Left ventricle myocardium inferior (tissue), 1 donor: ENCODE data around the gene PTPRR. TPM values are rescaled to one million over a fixed set of nuclear protein-coding genes. Genes with fewer than 3 reads are reported as not detected.

Experiments
- DNase-seq: peaks from one replicate; pipeline ENCODE4 v3.0.0-alpha.2; 2020
- H3K27ac ChIP-seq: fragments of 200-600 bp; replicated peaks from 2 replicates; pipeline ENCODE4 v1.8.0; 2021
- H3K27me3 ChIP-seq: fragments of 200-600 bp; 2 replicates; pipeline ENCODE4 v1.8.0; 2021; ENCODE audit warnings: low read depth
- H3K36me3 ChIP-seq: fragments of 200-600 bp; 2 replicates; pipeline ENCODE4 v1.8.0; 2021
- H3K4me1 ChIP-seq: fragments of 200-600 bp; 2 replicates; pipeline ENCODE4 v1.8.0; 2021
- H3K4me3 ChIP-seq: fragments of 200-600 bp; 2 replicates; pipeline ENCODE4 v1.8.0; 2021; ENCODE audit warnings: mild to moderate bottlenecking, moderate library complexity
- H3K9me3 ChIP-seq: fragments of 200-600 bp; replicated peaks from 2 replicates; pipeline ENCODE4 v1.8.0; 2021
- intact Hi-C: fragments of 100-400 bp; cut with micrococcal nuclease; formaldehyde crosslinking; loops from one replicate; pipeline ENCODE4 v1.11.0; 2022
- total RNA-seq: library from RNA; stranded (reverse); fragmentation: NEBNext Ultra II Directional; extraction: Animal tissue kit (Norgen Biotek cat#: 25700); gene quantifications from one replicate; pipeline ENCODE4 v1.2.1, GENCODE V29; 2021
- TF ChIP-seq, protein P1 (sequence below): fragments of 200-600 bp; IDR thresholded peaks from 2 replicates; pipeline ENCODE4 v1.8.0; 2021; ENCODE audit warnings: antibody characterized with exemption, mild to moderate bottlenecking, borderline replicate concordance
- donor health status: DM: no; HTN: yes; CAD: no; lungs with severe emphysema.

The PTPRR gene
- total RNA-seq, 1 donor from 2014 or later, result 1.3 TPM

DNA sequence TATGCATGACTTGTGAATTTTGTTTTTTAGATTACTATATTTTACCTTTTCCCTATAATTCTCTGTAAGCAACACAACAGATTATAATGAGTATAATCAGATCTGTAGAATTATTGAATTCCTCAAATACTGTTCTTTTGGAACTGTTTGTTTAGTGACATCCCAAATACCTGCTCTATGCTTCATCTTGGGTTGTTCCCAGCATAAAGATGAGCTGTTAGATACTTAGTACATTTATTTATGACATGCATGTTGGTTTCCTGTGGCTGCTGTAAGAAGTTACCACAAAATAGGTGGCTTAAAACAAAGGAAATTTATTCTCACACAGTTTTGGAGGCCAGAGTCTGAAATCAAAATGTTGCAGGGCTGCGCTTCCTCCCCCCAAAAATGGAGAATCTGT lies 78.4 kb downstream of the PTPRR start:
- intact Hi-C loops, result no loop called here

DNA sequence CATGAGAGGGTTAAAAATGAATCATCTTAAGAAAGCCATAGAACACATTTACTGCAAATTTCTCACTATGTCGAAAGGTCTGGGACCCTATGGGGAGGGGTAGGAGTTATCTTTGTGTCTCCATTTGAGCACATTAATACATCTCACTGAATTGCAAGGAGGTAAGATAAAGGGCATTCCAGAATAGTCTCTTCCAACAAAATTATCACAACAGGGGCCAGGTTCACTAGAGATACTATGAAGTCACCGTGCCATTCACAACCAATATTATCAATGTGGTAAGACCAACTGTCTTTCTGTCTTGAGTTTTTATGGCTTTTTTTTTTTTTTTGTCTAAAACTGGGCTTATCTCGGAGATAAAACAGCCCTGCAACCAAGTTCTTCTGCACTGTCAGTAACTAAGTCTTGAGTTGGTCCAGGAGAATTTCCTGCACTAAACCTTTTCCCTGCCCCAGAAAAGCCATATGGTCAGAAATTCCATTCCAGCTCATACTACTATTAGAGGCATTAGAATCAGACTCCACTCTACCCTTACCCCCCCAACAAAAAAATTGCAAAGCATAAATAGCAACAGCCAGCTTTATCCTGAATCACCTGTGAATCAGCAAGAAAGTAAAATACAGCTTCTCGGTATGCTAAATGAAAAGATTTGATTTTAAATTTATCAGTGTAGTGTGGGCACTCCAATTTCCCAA lies 79.7 kb downstream of the PTPRR start:
- H3K27ac ChIP-seq, result no peak overlapping the region
- no peaks in the 10 kb centered on the region for H3K36me3 ChIP-seq
- H3K4me1 ChIP-seq, result peaks cover 16% of the 10 kb centered on the region
- TF ChIP-seq, protein P1, sequence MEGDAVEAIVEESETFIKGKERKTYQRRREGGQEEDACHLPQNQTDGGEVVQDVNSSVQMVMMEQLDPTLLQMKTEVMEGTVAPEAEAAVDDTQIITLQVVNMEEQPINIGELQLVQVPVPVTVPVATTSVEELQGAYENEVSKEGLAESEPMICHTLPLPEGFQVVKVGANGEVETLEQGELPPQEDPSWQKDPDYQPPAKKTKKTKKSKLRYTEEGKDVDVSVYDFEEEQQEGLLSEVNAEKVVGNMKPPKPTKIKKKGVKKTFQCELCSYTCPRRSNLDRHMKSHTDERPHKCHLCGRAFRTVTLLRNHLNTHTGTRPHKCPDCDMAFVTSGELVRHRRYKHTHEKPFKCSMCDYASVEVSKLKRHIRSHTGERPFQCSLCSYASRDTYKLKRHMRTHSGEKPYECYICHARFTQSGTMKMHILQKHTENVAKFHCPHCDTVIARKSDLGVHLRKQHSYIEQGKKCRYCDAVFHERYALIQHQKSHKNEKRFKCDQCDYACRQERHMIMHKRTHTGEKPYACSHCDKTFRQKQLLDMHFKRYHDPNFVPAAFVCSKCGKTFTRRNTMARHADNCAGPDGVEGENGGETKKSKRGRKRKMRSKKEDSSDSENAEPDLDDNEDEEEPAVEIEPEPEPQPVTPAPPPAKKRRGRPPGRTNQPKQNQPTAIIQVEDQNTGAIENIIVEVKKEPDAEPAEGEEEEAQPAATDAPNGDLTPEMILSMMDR, result no peak
- intact Hi-C loops, result no loop called here
- H3K4me3 ChIP-seq, result no peak overlapping the region
- no peak for DNase-seq
- H3K27me3 ChIP-seq, result no peaks in the 10 kb centered on the region
- no peaks in the 10 kb centered on the region for H3K9me3 ChIP-seq

More for the DNA sequence above, 78.4 kb downstream of the PTPRR start:
- no peaks in the 10 kb centered on the region for H3K9me3 ChIP-seq
- peaks cover 16% of the 10 kb centered on the region for H3K4me1 ChIP-seq
- TF ChIP-seq, protein P1, result no peak
- no peaks in the 10 kb centered on the region for H3K27me3 ChIP-seq
- H3K36me3 ChIP-seq, result no peaks in the 10 kb centered on the region
- H3K27ac ChIP-seq, result no peak overlapping the region
- DNase-seq, result no peak
- H3K4me3 ChIP-seq, result no peak overlapping the region

DNA sequence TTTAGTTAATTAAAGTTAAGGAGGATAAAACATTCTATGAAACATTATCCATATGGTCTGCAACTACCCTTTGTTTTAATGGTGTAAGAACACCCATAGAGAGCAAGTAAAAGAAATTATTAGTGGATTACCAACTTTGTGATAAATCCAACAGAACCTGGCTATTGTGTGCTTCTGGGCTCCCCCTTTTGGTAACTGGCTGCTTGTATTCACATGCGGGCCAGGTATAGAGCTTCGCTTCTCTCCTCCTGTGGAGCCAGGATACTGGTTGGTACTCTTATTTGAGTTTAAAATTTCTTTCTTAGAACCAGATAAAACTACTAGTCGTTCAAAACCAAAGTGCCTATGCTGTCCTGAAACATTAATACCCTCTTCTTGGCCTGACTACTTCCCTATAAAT lies 81.0 kb downstream of the PTPRR start:
- intact Hi-C loops, result no loop called here
- no peaks in the 10 kb centered on the region for H3K36me3 ChIP-seq
- no peaks in the 10 kb centered on the region for H3K27me3 ChIP-seq
- no peaks in the 10 kb centered on the region for H3K9me3 ChIP-seq
- TF ChIP-seq, protein P1, result no peak
- DNase-seq, result no peak
- peaks cover 16% of the 10 kb centered on the region for H3K4me1 ChIP-seq
- H3K27ac ChIP-seq, result no peak overlapping the region
- H3K4me3 ChIP-seq, result no peak overlapping the region

DNA sequence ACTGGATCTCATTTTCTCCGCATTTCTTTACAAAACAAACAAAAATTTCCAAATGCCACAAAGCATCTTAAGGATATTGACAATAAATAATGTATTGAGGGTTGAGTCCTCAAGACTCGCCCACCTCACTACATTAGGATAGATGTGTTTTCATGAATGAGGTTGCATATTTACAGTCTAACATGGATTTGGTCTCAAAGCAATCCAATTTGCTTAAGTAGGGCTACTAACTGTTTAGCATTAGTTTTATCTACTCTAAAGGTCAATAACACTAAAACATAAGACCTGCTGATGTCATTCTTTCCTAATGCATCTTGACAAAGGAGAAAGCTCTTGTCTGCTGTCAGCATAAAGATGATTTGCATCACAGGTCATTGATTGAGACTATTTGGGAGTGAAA lies 82.4 kb downstream of the PTPRR start:
- no peak overlapping the region for H3K4me3 ChIP-seq

DNA sequence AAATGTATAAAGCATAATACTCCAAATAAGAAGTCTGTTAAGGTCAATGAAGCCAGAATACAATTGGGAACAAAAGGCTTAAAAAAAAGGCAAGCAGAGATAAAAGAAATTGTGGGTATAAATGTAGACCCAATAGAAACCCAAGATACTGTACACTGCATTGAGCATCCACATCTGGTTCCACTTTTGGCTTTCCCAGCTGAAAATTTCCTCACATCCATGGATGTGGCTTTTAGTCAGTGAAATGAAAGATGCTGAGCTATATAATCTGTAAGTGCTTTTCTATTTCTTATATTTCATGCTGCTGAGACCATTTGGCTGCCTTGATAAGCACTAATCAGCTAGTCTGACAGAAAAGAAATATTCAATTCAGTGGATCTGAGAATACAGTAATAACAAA lies 83.5 kb downstream of the PTPRR start:
- Histone ChIP-seq H3K27ac (no peak overlapping the region), H3K9me3 (no peaks in the 10 kb centered on the region), H3K4me1 (peaks cover 11% of the 10 kb centered on the region), H3K4me3 (no peak overlapping the region), H3K27me3 (no peaks in the 10 kb centered on the region), H3K36me3 (no peaks in the 10 kb centered on the region)
- TF ChIP-seq, protein P1, result no peak
- intact Hi-C loops, result no loop called here
- DNase-seq, result no peak

More for the DNA sequence above, 82.4 kb downstream of the PTPRR start:
- Histone ChIP-seq H3K4me1 (peaks cover 16% of the 10 kb centered on the region), H3K27ac (no peak overlapping the region), H3K9me3 (no peaks in the 10 kb centered on the region), H3K27me3 (no peaks in the 10 kb centered on the region), H3K36me3 (no peaks in the 10 kb centered on the region)
- TF ChIP-seq, protein P1, result no peak
- no peak for DNase-seq
- intact Hi-C loops, result no loop called here
